HG02885 (cell line): ENCODE data around the gene UVSSA.

ENCODE experiments used
- ATAC-seq: cut with Tn5 transposase; IDR thresholded peaks from one replicate; pipeline ENCODE4 v1.9.1; 2021; ENCODE audit warnings: mild to moderate bottlenecking; ENCODE audit not compliant: unreplicated experiment, poor library complexity

The UVSSA gene

GRCh38 chr4:1405254-1405635 is 58.2 kb downstream of the UVSSA start:
- no peak for ATAC-seq

- no peak for ATAC-seq
Observed at GRCh38 chr4:1405636-1406393, 58.8 kb downstream of the UVSSA start.

- ATAC-seq = no peak
Observed at GRCh38 chr4:1406394-1406980, 59.5 kb downstream of the UVSSA start, which contains the start of gene NKX1-1. NKX1-1 (minus strand) TSS chr4:1406442; CDS start chr4:1406442, 0 bp downstream.

GRCh38 chr4:1406981-1407656 is 60.1 kb downstream of the UVSSA start:
- ATAC-seq = no peak

GRCh38 chr4:1407657-1408333 is 60.8 kb downstream of the UVSSA start:
- no peak for ATAC-seq

- no peak for ATAC-seq
Observed at GRCh38 chr4:1408418-1408817, 61.4 kb downstream of the UVSSA start.

GRCh38 chr4:1409079-1409478 is 62.1 kb downstream of the UVSSA start:
- no peak for ATAC-seq

- no peak for ATAC-seq
Observed at GRCh38 chr4:1409491-1410425, 62.8 kb downstream of the UVSSA start.

GRCh38 chr4:1410491-1411325 is 63.7 kb downstream of the UVSSA start:
- ATAC-seq = no peak

GRCh38 chr4:1411436-1412375 is 64.7 kb downstream of the UVSSA start:
- ATAC-seq = no peak

GRCh38 chr4:1412376-1413203 is 65.6 kb downstream of the UVSSA start:
- no peak for ATAC-seq

- ATAC-seq = no peak
Observed at GRCh38 chr4:1413204-1413663, 66.2 kb downstream of the UVSSA start.

- ATAC-seq = no peak
Observed at GRCh38 chr4:1413687-1414479, 66.9 kb downstream of the UVSSA start.

GRCh38 chr4:1414831-1415680 is 68.0 kb downstream of the UVSSA start:
- no peak for ATAC-seq

GRCh38 chr4:1415681-1415981 is 68.6 kb downstream of the UVSSA start:
- no peak for ATAC-seq
